ENCODE data around the gene MTMR10. TPM values are rescaled to one million over a fixed set of nuclear protein-coding genes. Genes with fewer than 3 reads are reported as not detected.
A peak's percentile ranks its signal among the peaks of the same experiment; 100 is the strongest.

MTMR10 gene
- total RNA-seq, 4 donors from 2014 or later = 24.9 to 46.7 (median 27.1) TPM

DNA sequence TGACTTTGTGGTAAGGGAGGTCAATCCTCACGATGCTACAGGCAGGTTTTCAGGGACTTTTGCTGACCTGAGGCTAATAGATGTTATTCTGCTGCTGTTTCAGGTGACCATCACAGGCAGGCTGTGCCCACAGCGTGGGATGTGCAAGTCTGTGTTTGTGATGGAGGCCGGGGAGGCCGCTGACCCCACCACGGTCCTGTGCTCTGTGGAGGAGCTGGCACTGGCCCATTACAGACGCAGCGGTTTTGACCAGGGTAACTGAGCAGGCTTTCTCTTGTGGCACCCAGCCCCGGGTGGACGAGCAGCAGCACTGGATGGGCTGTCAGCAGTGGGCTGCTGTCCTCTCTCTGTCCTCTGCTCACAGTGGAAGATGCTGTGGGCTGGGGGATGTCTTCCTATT lies 65.7 kb downstream of the MTMR10 start:
- no peak for DNase-seq (ENCODE audit: low spot score in 2 of 2)
- peaks cover 90% of the 10 kb centered on the region for H3K36me3 ChIP-seq
- H3K27me3 ChIP-seq = no peaks in the 10 kb centered on the region
- H3K4me1 ChIP-seq = peaks cover 7% of the 10 kb centered on the region
- TF ChIP-seq, protein P1, sequence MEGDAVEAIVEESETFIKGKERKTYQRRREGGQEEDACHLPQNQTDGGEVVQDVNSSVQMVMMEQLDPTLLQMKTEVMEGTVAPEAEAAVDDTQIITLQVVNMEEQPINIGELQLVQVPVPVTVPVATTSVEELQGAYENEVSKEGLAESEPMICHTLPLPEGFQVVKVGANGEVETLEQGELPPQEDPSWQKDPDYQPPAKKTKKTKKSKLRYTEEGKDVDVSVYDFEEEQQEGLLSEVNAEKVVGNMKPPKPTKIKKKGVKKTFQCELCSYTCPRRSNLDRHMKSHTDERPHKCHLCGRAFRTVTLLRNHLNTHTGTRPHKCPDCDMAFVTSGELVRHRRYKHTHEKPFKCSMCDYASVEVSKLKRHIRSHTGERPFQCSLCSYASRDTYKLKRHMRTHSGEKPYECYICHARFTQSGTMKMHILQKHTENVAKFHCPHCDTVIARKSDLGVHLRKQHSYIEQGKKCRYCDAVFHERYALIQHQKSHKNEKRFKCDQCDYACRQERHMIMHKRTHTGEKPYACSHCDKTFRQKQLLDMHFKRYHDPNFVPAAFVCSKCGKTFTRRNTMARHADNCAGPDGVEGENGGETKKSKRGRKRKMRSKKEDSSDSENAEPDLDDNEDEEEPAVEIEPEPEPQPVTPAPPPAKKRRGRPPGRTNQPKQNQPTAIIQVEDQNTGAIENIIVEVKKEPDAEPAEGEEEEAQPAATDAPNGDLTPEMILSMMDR (IDR thresholded peaks at IDR 0.05) = no peak
- no peak for TF ChIP-seq EP300 (IDR thresholded peaks at IDR 0.05)
- no peak for TF ChIP-seq POLR2AphosphoS5 (IDR thresholded peaks at IDR 0.05)
- no peak for TF ChIP-seq POLR2A (IDR thresholded peaks at IDR 0.05)
- no peak overlapping the region for H3K4me3 ChIP-seq
- H3K9me3 ChIP-seq = no peaks in the 10 kb centered on the region
- 90% methylated on average over 2 of the region's 9 CpGs for WGBS
- no peak overlapping the region for H3K27ac ChIP-seq

DNA sequence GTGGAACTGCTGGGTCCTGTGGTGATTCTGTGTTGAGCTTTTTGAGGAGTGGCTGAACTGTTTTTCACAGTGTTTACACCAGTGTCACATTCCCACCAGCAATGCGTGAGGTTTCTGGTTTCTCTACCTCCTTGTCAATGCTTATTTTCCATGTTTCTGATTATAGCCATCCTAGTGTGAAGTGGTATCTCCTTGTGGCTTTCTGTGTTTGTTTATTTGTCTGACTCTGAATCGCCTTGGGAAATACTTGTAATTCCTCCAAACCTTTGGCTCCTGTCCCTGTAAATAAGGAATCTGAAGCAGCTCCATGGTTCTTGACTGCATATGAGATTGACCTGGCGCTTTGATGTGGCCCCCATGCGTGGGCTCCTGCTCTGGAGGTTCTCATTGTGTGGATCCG lies 67.1 kb downstream of the MTMR10 start:
- H3K27ac ChIP-seq = no peak overlapping the region
- peaks cover 94% of the 10 kb centered on the region for H3K36me3 ChIP-seq
- TF ChIP-seq EP300 (IDR thresholded peaks at IDR 0.05) (no peak), POLR2A (IDR thresholded peaks at IDR 0.05) (no peak), POLR2AphosphoS5 (IDR thresholded peaks at IDR 0.05) (no peak)
- TF ChIP-seq, protein P1 (IDR thresholded peaks at IDR 0.05) = no peak
- DNase-seq (ENCODE audit: low spot score in 2 of 2) = no peak
- 73% methylated on average over 5 of the region's 5 CpGs for WGBS
- peaks cover 7% of the 10 kb centered on the region for H3K4me1 ChIP-seq
- no peaks in the 10 kb centered on the region for H3K27me3 ChIP-seq
- no peak overlapping the region for H3K4me3 ChIP-seq
- H3K9me3 ChIP-seq = no peaks in the 10 kb centered on the region

DNA sequence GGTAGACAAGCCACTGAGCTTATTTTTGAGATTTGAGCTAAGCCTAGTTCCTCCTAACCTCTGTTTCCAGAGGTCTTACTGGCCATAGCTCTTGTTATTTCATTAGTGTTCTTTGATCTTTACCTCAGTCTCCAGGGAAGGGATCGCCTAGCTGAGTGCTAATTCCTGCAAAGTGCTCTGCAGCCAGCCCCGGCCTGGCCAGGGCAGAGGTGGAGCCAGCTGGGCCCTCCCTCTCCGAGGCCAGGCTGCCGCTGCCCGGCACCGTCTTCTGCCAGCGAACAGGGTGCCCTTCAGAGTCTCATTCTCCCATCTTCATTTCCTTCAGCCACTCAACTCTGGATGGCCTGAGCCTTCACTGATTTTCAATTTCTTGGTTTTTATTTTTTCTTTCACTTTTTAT lies 68.0 kb downstream of the MTMR10 start:
- 76% methylated on average over 7 of the region's 7 CpGs for WGBS
- Histone ChIP-seq H3K27me3 (no peaks in the 10 kb centered on the region), H3K4me3 (no peak overlapping the region), H3K9me3 (no peaks in the 10 kb centered on the region), H3K36me3 (peaks cover 91% of the 10 kb centered on the region), H3K4me1 (peaks cover 7% of the 10 kb centered on the region), H3K27ac (peak overlapping the region; percentile 75)
- TF ChIP-seq POLR2AphosphoS5 (IDR thresholded peaks at IDR 0.05) (no peak), POLR2A (IDR thresholded peaks at IDR 0.05) (no peak), EP300 (IDR thresholded peaks at IDR 0.05) (no peak)
- TF ChIP-seq, protein P1 (IDR thresholded peaks at IDR 0.05) = no peak
- no peak for DNase-seq (ENCODE audit: low spot score in 2 of 2)

DNA sequence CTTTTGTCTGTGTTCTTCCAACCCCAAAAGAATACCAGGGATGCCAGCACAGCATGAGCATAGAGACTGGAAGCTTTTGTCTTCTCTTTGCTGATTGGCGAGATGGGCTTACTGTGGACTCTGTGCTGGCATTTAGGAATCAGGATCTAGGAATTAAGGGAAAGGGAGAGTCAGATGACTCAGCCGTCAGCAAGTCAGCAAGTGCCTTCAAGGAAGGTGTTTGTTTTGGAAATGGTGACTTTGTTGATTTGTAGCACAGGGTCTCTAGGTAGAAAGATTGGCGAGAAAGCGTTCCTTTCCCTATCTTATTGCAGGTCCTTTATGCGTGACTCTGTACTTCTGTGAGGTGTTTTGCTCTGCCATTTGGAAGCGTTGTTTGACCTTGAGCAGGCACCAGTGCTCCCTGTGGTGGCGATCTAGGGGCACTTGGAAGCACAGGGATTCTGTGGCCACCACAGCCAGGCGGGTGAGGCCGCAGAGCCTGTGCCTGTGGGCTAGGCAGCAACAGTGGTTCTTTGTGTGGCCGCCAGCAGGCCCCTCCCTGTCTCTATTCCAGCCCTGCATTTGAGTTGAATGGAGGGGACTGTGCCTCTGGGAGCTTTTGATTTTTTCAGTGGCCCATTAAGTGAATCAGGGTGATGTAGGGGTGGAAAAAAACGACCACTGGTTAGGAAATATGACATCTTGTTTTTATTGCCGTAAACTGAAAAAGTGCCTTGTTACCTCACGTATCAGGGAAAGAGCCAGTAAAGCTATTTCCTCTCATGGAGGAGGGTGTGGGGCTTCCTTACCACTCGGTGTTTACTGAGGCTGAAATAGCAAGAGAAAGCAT lies 68.7 kb downstream of the MTMR10 start:
- Histone ChIP-seq H3K36me3 (peaks cover 95% of the 10 kb centered on the region), H3K27ac (peak overlapping the region; percentile 75), H3K27me3 (no peaks in the 10 kb centered on the region), H3K9me3 (no peaks in the 10 kb centered on the region), H3K4me3 (no peak overlapping the region), H3K4me1 (peaks cover 7% of the 10 kb centered on the region)
- 60% methylated on average over 14 of the region's 14 CpGs for WGBS
- DNase-seq (ENCODE audit: low spot score in 2 of 2) = no peak
- TF ChIP-seq, protein P1 (IDR thresholded peaks at IDR 0.05) = no peak
- TF ChIP-seq EP300 (IDR thresholded peaks at IDR 0.05) (no peak), POLR2A (IDR thresholded peaks at IDR 0.05) (no peak), POLR2AphosphoS5 (IDR thresholded peaks at IDR 0.05) (no peak)

DNA sequence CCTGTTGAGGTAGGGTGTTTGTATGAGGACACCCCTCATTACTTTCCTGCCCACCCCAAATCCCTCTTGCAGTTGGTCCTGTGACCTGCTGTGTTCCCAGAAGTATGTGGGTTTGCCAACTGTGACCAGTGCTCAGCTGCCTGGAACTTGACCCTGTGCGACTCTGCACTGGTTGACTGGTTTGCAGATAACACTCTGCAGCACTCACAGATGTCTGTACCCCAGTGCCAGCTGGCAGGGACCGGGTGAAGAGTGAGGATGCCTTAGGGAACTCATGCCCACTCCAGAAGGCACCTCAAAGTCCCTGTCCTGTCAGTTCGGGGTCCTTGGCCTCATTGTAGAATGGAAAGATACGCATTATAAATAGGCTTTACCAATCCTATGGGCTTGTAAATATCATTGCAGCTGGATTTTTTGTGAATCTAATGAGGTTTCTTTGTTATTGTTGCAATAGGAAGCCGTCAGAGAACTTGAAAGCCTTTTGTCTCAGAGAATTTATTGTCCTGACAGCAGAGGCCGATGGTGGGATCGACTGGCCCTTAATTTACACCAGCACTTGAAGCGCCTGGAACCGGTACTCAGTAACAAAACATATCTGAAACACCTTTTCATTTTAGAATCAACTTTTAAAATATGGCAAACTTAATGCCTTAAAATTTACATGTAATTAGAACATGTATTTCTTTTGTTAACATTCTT lies 69.5 kb downstream of the MTMR10 start:
- H3K9me3 ChIP-seq = no peaks in the 10 kb centered on the region
- DNase-seq (ENCODE audit: low spot score in 2 of 2) = no peak
- TF ChIP-seq EP300 (IDR thresholded peaks at IDR 0.05) (no peak), POLR2AphosphoS5 (IDR thresholded peaks at IDR 0.05) (no peak), POLR2A (IDR thresholded peaks at IDR 0.05) (no peak)
- TF ChIP-seq, protein P1 (IDR thresholded peaks at IDR 0.05) = no peak
- no peak overlapping the region for H3K4me3 ChIP-seq
- no peaks in the 10 kb centered on the region for H3K27me3 ChIP-seq
- H3K27ac ChIP-seq = peak overlapping the region; percentile 75
- peaks cover 94% of the 10 kb centered on the region for H3K36me3 ChIP-seq
- H3K4me1 ChIP-seq = peaks cover 7% of the 10 kb centered on the region
- WGBS = 78% methylated on average over 8 of the region's 9 CpGs

All from suprapubic skin (tissue), 4 donors.